ENCODE measurements around the gene ZCCHC7.
"Not testable (repeated sequence)": the region's sequence is repeated elsewhere in the genome, so short reads cannot be mapped to it uniquely, and the experiment has no call there.

ZCCHC7 gene

DNA sequence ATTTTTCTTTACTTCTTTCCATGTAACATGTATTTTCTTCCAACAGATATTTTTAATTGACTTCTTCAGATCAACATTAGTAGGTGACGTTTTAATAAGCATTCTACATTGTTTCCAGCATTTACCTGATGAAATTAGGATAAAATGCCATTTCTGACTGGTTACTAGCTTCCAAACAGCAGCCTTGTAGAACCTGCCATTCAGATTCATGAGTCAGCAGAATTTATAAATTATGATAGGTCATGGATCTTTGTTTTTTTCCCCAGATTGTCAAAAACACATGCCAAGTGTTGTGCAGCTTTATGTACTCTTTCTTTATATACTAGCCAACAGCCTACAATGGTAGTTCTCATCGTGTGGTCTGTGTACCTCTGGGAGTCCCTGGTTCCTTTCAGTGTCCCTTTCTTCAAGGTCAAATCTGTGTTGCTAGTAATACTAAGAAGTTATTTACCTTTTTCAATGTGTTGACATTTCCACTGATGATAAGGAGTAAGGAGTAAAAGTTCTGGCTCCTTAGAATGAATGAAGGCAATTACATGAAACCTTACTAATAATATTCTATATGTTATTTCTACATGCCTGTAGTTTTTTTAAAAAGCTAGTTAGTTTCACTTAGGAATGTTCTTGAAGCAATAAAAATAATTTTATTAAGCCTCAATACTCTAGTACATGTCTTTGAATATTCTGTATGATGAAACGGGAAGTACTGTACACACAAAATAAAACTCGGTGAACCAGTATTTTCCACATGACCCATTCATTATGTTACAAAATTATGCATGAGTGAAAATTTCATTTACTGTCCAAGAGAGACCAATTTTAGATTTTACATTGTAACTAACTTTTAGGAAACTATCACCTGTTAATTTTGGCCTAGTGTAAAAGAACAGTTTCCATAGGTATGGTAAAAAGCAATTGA lies 135.8 kb downstream of the ZCCHC7 start:
- no peak for DNase-seq

DNA sequence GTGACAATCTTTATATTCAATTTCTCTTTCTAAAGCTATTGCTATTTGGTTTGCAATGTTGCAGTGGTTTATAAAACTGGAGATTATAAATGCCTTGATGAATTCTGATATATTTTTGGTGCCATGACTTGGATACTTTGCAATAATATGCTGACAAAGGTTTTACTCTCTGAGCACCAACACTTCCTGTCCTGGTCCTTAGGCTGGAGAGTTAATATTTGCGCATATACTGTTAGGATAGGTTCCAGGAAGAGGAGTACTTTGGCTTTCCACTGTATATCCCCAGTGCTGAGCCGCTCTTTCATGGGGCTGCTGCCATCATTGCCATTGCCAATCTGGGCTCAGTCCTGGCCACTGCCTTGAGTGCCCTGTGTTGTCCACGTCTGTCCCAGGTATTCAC lies 139.6 kb downstream of the ZCCHC7 start:
- DNase-seq: no peak

- peak; percentile 3 for DNase-seq
Observed at GRCh38 chr9:37262410-37262809, 142.0 kb downstream of the ZCCHC7 start.

GRCh38 chr9:37264539-37264938 lies 144.2 kb downstream of the ZCCHC7 start:
- DNase-seq: no peak

- no peak for DNase-seq
Observed at GRCh38 chr9:37266630-37267029, 146.3 kb downstream of the ZCCHC7 start.

- no peak for DNase-seq
Observed at GRCh38 chr9:37269221-37269620, 148.8 kb downstream of the ZCCHC7 start.

GRCh38 chr9:37271679-37272078 lies 151.3 kb downstream of the ZCCHC7 start:
- no peak for DNase-seq

- DNase-seq: no peak
Observed at GRCh38 chr9:37273595-37273994, 153.2 kb downstream of the ZCCHC7 start.

- no peak for DNase-seq
Observed at GRCh38 chr9:37281541-37281940, 161.2 kb downstream of the ZCCHC7 start.

GRCh38 chr9:37283730-37284325 lies 163.5 kb downstream of the ZCCHC7 start:
- no peak for DNase-seq

DNA sequence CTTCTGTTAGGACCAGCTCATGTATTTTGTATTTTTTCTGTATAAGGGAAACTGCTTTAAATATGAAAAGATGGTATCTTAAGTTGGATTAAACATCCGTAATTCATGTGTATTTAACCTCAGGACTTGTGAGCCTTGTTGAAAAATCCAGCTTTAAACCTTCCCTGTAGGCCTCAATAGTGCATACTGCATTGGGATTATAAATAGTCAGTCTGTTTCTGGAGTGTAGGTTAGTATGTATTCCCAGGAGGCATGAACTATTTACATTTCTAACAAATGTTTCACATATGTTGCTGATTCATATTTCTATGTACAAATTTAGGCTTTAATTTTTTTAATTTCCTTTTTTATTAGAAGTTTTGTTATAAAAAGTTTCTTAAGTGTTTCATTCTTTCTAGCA lies 164.3 kb downstream of the ZCCHC7 start:
- no peak for DNase-seq

- no peak for DNase-seq
Observed at GRCh38 chr9:37286530-37287175, 166.3 kb downstream of the ZCCHC7 start.

DNA sequence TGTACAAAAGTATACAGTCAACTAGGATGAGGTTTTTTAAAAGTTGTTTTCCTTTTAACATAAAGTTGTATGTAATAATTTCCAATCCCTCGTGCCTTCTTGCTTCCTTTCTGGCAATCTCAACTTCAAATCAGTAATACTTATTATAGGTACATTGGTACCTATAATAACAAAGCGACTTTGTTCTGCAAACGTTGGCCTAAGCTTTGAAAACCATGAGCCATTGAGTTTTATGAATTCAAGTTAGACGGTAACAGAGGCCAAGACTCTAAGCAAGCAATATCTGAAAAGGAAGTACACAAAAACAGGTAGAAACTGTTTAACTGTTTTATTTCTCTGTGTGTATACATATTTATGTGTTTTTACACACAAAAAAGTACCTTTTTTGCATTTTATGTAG lies 166.9 kb downstream of the ZCCHC7 start:
- DNase-seq: no peak

- no peak for DNase-seq
Observed at GRCh38 chr9:37289631-37290030, 169.3 kb downstream of the ZCCHC7 start.

DNA sequence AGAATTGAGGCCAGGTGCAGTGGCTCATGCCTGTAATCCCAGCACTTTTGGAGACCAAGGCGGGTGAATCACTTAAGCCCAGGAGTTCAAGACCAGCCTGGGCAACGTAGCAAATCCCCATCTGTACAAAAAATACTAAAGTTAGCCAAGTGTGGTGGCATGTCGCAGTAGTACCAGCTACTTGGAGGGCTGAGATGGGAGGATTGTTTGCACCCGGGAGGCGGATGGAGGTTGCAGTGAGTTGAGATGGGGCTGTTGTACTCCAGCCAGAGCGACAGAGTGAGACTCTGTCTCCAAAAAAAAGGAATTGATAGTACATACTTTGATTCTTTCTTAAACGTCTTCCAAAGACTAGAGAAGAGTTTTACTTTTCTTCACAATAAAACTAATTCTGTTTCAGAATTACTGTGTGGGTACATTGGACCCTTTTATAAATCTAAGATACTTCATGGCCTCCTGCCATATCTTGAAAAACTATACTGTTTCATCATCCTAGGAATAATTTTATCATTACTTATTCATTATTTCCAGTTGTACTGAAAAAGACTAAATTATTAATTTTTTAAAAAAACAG lies 170.1 kb downstream of the ZCCHC7 start:
- no peak for DNase-seq

DNA sequence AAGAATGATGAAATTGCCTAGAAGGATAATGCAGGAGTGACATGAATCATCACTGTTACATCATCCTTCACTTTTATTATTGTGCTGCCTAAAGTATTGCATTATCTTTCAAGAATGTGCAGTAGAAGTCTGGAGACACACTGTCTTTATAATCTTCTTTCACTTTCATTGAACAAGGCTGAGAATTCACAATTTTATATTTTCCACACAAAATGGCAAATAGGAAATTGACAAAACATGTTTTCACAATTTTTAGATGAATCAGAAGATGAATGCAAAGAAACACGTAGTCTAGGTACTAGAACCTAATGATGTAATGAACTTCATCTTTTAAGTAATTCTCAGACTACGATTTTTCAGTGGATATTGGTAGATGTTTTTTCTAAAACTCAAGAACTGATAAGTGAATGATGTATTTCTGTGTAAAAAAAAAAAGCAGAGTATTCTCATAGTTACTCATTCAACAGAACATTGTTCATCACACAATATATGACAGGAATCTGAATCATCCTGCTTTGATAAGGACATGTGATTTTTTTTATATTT lies 170.6 kb downstream of the ZCCHC7 start:
- no peak for DNase-seq

DNA sequence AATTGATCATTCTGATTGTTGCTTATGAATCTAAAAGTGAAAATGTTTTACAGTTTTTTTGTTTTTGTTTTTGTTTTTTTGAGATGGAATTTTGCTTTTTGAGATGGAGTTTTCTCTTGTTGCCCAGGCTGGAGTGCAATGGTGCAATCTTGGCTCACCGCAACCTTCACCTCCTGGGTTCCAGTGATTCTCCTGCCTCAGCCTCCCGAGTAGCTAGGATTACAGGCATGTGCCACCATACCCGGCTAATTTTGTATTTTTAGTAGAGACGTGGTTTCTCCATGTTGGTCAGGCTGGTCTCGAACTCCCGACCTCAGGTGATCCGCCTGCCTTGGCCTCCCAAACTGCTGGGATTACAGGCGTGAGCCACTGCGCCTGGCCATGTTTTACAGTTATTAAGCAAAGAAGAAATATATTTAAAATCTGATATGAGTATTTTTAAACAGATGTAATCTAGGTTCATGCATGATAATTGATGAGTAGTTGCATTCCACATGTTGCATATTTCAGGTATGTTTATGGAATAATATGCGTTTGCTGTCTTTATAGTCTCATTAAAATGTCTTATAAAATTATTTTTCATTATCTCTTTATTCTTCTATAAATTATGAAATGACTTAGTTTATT lies 171.4 kb downstream of the ZCCHC7 start:
- not testable (repeated sequence) for DNase-seq

DNA sequence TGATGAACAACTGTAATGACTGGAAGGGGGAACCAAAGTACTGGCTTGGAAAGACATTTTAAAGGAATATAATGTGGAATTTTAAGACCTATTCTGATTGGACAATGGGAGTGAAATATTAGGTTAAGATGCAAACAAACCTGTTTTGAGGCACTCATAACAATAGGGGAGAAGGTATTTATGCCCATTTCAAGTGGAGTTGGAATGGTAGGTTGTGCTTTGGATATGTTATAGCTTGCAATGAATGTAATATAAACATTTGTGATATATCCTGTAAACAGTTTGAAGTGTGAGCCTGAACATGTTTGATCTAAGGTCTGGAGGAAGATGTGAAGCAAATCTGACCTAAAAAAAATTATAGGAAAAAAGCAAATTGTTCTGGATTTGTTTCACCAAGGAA lies 172.5 kb downstream of the ZCCHC7 start:
- DNase-seq: no peak

DNA sequence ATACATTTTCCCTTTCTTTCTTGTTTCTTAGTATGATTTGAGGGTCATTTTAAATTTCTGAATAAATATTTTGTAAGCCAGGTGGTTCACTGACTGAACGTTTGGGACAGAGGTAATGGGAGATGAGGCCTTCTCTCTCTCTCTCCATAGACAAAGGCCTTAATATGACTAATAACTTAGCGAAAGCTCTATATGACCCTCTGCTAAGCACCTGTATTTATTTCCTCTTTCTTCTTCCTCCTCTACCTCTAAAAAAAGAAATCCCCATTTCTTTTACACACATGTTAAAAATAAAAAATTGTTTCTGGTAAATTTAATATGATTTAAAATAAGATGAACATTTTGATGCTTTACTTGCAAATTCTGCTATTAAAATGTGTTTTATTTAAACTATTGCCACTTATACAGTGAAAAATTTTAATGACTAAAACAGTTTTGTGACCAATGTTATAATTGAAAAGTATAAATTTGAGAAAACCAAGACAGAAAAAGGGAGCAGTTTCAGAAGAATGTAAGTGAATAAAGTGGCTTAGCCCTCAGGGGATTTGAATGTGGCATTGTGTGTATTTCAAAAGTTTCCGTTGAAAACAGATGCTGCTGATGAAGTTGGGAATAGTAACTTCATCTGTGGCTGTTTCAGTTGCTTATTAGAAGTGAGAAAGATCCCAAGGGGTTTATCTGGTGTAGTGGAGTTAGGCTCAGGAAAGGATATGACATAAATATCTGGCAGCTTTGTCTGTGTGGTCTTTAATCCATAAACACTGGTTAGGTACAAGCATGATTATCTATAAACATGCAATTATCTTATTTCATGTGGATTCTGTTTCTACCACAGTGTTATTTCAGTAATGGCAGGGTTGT lies 173.5 kb downstream of the ZCCHC7 start:
- no peak for DNase-seq

DNA sequence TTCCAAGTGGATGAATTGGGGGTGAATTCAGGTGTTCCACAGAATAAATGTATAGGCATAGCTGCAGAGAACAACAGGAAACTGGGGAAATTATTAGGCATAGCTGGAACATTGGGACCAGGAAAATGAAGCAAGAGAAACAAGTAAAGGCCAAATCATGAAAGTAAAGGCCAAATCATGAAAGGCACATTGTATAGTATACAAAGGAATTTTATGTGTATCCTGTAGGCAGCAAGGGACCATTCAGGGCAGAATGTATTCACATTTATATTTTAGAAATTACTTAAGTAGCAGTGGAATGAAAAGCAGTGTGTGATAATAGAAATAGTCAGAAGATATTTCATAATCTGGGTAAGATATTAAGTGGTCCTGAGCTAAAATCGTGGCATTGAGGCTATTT lies 174.8 kb downstream of the ZCCHC7 start:
- DNase-seq: no peak

DNA sequence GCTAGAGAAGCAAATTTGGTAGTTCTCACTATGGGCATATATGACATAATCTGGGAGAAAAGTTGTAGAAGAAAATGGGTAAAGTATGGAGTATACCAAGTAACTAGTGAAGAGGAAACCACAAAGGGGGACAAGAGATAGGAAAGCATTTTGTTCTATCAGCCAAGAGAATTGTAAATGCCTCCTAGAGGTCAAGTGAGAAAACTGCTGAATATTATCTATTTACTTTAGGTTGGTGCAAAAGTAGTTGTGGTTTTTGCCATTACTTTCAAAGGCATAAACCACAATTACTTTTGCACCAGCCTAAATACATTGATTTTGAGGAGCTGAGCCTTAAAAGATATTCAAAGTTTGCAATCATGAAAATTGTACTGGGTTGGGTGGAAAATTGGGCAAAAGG lies 175.4 kb downstream of the ZCCHC7 start:
- no peak for DNase-seq

- no peak for DNase-seq
Observed at GRCh38 chr9:37297592-37297991, 177.2 kb downstream of the ZCCHC7 start.

Measured in CD4-positive, alpha-beta T cell treated with Interleukin-10 for 1 hour (primary cell).